A673 (cell line): ENCODE data around the gene KIF9.

Source experiments
- EZH2 ChIP-seq: fragments of 200-600 bp; sonication (generic); IDR thresholded peaks from 2 replicates; pipeline ENCODE4 v1.6.1; 2017; ENCODE audit warnings: borderline replicate concordance, low read depth, mild to moderate bottlenecking, mixed read lengths, antibody characterized with exemption, low read length; ENCODE audit not compliant: poor library complexity, severe bottlenecking
- TF ChIP-seq, protein P1 (sequence below): fragments of 300-800, 200-600 bp; sonication (generic); conservative IDR thresholded peaks from 2 replicates; pipeline ENCODE4 v1.5.1; 2017; ENCODE audit warnings: low read depth, mild to moderate bottlenecking, antibody characterized with exemption, low read length, moderate library complexity, mixed read lengths

DNA sequence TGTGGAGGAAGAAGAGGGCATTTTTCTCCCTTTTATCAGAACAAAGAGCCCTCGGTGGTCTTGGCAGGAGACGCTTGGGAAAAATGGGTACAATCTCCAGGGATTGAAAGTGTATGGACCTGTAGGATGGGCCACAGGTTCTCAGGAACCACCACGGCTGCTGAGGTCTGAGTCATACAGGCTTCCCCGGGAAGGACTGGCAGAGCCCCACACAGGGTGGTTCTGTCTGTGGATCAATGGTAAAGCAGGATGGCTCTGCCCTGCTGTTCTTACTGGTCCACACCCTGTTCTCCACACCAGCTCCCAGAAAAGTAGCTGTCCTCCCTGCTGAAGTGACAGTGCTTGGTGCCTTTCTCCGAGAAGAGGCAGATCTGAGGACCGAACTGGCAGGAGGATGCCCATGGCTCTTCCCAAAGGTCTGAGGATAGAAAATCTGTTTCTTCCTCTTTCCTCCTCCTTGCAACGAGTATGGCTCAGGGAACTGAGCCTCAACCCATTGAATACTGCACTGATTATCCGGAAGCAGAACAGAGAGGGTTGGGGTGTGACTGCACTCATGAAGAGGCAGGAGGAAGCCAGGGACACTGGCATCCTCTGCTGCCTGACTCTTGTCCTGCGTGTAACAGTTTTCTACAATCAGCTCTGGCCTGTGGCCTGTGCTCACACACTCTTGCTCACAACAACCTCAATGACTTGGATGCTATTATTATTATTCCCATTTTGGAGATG is 39.0 kb downstream of the KIF9 start:
- TF ChIP-seq, protein P1, sequence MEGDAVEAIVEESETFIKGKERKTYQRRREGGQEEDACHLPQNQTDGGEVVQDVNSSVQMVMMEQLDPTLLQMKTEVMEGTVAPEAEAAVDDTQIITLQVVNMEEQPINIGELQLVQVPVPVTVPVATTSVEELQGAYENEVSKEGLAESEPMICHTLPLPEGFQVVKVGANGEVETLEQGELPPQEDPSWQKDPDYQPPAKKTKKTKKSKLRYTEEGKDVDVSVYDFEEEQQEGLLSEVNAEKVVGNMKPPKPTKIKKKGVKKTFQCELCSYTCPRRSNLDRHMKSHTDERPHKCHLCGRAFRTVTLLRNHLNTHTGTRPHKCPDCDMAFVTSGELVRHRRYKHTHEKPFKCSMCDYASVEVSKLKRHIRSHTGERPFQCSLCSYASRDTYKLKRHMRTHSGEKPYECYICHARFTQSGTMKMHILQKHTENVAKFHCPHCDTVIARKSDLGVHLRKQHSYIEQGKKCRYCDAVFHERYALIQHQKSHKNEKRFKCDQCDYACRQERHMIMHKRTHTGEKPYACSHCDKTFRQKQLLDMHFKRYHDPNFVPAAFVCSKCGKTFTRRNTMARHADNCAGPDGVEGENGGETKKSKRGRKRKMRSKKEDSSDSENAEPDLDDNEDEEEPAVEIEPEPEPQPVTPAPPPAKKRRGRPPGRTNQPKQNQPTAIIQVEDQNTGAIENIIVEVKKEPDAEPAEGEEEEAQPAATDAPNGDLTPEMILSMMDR: no peak
- TF ChIP-seq EZH2: no peak
